HCT116 (cell line): ENCODE results near the gene IGF2R. TPM values are rescaled to one million over a fixed set of nuclear protein-coding genes. Genes with fewer than 3 reads are reported as not detected.

Experiments used
- ATAC-seq: fragments of 200-7000 bp; cut with Tn5 transposase; 2 replicates; pipeline ENCODE4 v1.9.1; 2020; ENCODE audit warnings: mild to moderate bottlenecking, moderate library complexity
- BruUV-seq: library from RNA; stranded (reverse); fragments of 400-500 nt; replicated peaks from 2 replicates; lab custom pipeline; 2021; lab: Mats Ljungman, UMichigan
- CTCF ChIA-PET: fragments of 300-600 bp; sonication (Branson Sonifier 250); formaldehyde crosslinking; loops from one replicate; lab custom pipeline; 2021; ENCODE audit warnings: antibody characterized with exemption; lab: Charles Lee
- POLR2A ChIA-PET: fragments of 300-600, 350-600 bp; sonication (Branson Sonifier 250); formaldehyde crosslinking; loops from one replicate; lab custom pipeline; 2021; ENCODE audit warnings: antibody characterized with exemption; lab: Charles Lee
- RAD21 ChIA-PET, 2 experiments: fragments of 300-600 bp; sonication (Branson Sonifier 250); formaldehyde crosslinking; loops; one replicate each; lab custom pipeline; 2023; ENCODE audit warnings: low total read pairs in 2 of 2; ENCODE audit not compliant: uncharacterized antibody in 2 of 2, unreplicated experiment in 2 of 2, low non-redundant PET in 1 of 2; lab: Charles Lee
- DNase-seq: peaks from one replicate; pipeline ENCODE4 v3.0.0-alpha.2; 2010; ENCODE audit warnings: low read depth, low spot score
- H2AFZ ChIP-seq: fragments of 200-600 bp; shearing (Covaris generic), sonication (generic); 2 replicates; pipeline ENCODE4 v1.6.1; 2017; ENCODE audit warnings: low read depth, mixed run types, mixed read lengths, antibody characterized with exemption, low read length; ENCODE audit not compliant: poor library complexity, severe bottlenecking
- H3K27ac ChIP-seq: 2 replicates; pipeline ENCODE4 v1.5.1; 2012; ENCODE audit warnings: low read depth, low read length
- H3K27me3 ChIP-seq: fragments of 200-600 bp; sonication (generic); 2 replicates; pipeline ENCODE4 v1.6.1; 2016; ENCODE audit warnings: mixed run types, low read length, mixed read lengths; ENCODE audit not compliant: insufficient read depth
- H3K36me3 ChIP-seq, 2 experiments: fragments of 200-500 bp in 1 of 2; fragments of 200-600 bp in 1 of 2; sonication (Bioruptor generic) in 1 of 2; sonication (generic) in 1 of 2; 2 replicates each; pipeline versions ENCODE4 v1.5.1 to v1.6.1; 2014 to 2016; ENCODE audit warnings: low read length in 2 of 2, inconsistent platforms in 1 of 2, mixed read lengths in 1 of 2, mixed run types in 1 of 2; ENCODE audit not compliant: insufficient read depth in 2 of 2, control insufficient read depth in 1 of 2
- H3K4me1 ChIP-seq, 2 experiments: fragments of 200-600 bp in 1 of 2; sonication (generic) in 1 of 2; 2 replicates each; pipeline versions ENCODE4 v1.5.1 to v1.6.1; 2012 to 2017; ENCODE audit warnings: low read length in 2 of 2, inconsistent platforms in 1 of 2, mild to moderate bottlenecking in 1 of 2, mixed read lengths in 1 of 2, mixed run types in 1 of 2, moderate library complexity in 1 of 2; ENCODE audit not compliant: insufficient read depth in 2 of 2, control insufficient read depth in 1 of 2
- H3K4me2 ChIP-seq: fragments of 200-600 bp; sonication (generic); 2 replicates; pipeline ENCODE4 v1.6.1; 2017; ENCODE audit warnings: mixed run types, low read length, mixed read lengths
- H3K4me3 ChIP-seq, 2 experiments: fragments of 200-600 bp in 1 of 2; sonication (generic) in 1 of 2; replicated peaks in 1 of 2; 2 replicates each; pipeline ENCODE4 v1.5.1; 2011 to 2016; ENCODE audit warnings: low read length in 2 of 2, control low read depth in 1 of 2, low read depth in 1 of 2, mild to moderate bottlenecking in 1 of 2, mixed read lengths in 1 of 2, mixed run types in 1 of 2
- H3K79me2 ChIP-seq: fragments of 200-600 bp; sonication (generic); 2 replicates; pipeline ENCODE4 v1.6.1; 2017; ENCODE audit warnings: mild to moderate bottlenecking, mixed run types, low read length, moderate library complexity, mixed read lengths; ENCODE audit not compliant: insufficient read depth
- H3K9ac ChIP-seq: fragments of 200-600 bp; sonication (generic); 2 replicates; pipeline ENCODE4 v1.6.1; 2016; ENCODE audit warnings: low read length, mixed read lengths
- H3K9me2 ChIP-seq: fragments of 200-600 bp; sonication (generic), shearing (Covaris generic); 2 replicates; pipeline ENCODE4 v1.6.1; 2017; ENCODE audit warnings: mixed run types, mild to moderate bottlenecking, moderate library complexity; ENCODE audit not compliant: insufficient read depth
- H3K9me3 ChIP-seq, 2 experiments: fragments of 200-500 bp in 1 of 2; fragments of 200-600 bp in 1 of 2; sonication (Bioruptor generic) in 1 of 2; sonication (generic) in 1 of 2; 2 replicates each; pipeline ENCODE4 v1.6.1; 2014 to 2017; ENCODE audit warnings: low read length in 2 of 2, mixed read lengths in 2 of 2, inconsistent platforms in 1 of 2, low read depth in 1 of 2, mild to moderate bottlenecking in 1 of 2, mixed run types in 1 of 2, moderate library complexity in 1 of 2; ENCODE audit not compliant: control insufficient read depth in 1 of 2, insufficient read depth in 1 of 2
- H4K20me1 ChIP-seq: fragments of 200-600 bp; sonication (generic), shearing (Covaris generic); 2 replicates; pipeline ENCODE4 v1.6.1; 2017; ENCODE audit warnings: mixed run types, mild to moderate bottlenecking, moderate library complexity; ENCODE audit not compliant: insufficient read depth
- ATF3 ChIP-seq: IDR thresholded peaks from 2 replicates; pipeline ENCODE4 v1.6.1; 2012
- CBX3 ChIP-seq: IDR thresholded peaks from 2 replicates; pipeline ENCODE4 v1.6.1; 2012; ENCODE audit warnings: low read depth
- CEBPB ChIP-seq: IDR thresholded peaks from 2 replicates; pipeline ENCODE4 v1.6.1; 2012; ENCODE audit warnings: low read depth
- CTCF ChIP-seq, 3 experiments: fragments of 200-600 bp in 1 of 3; sonication (generic) in 1 of 3; IDR thresholded peaks in 2 of 3; conservative IDR thresholded peaks in 1 of 3; 2 replicates each; pipeline ENCODE4 v1.5.1; 2012 to 2017; ENCODE audit warnings: low read depth in 2 of 3, low read length in 2 of 3, antibody characterized with exemption in 1 of 3, borderline replicate concordance in 1 of 3, control low read depth in 1 of 3, mild to moderate bottlenecking in 1 of 3, mixed read lengths in 1 of 3, mixed run types in 1 of 3, moderate library complexity in 1 of 3; ENCODE audit not compliant: insufficient read depth in 1 of 3
- EGR1 ChIP-seq: IDR thresholded peaks from 2 replicates; pipeline ENCODE4 v1.6.1; 2012; ENCODE audit warnings: low read depth
- ELF1 ChIP-seq: IDR thresholded peaks from 2 replicates; pipeline ENCODE4 v1.6.1; 2012; ENCODE audit warnings: low read depth, borderline replicate concordance
- EZH2 ChIP-seq: fragments of 200-600 bp; sonication (generic); IDR thresholded peaks from 2 replicates; pipeline ENCODE4 v1.6.1; 2017; ENCODE audit warnings: antibody characterized with exemption, mixed run types
- FOSL1 ChIP-seq: IDR thresholded peaks from 2 replicates; pipeline ENCODE4 v1.6.1; 2012; ENCODE audit warnings: low read depth
- JUND ChIP-seq: IDR thresholded peaks from 2 replicates; pipeline ENCODE4 v1.6.1; 2012
- MAX ChIP-seq: IDR thresholded peaks from 2 replicates; pipeline ENCODE4 v1.6.1; 2012
- POLR2A ChIP-seq: IDR thresholded peaks from 2 replicates; pipeline ENCODE4 v1.7.0; 2011; ENCODE audit warnings: borderline replicate concordance; ENCODE audit not compliant: insufficient read depth, insufficient read length; ENCODE audit errors: extremely low read depth
- POLR2AphosphoS5 ChIP-seq: IDR thresholded peaks from 2 replicates; pipeline ENCODE4 v1.6.1; 2011; ENCODE audit warnings: mild to moderate bottlenecking, low read depth, low read length, moderate library complexity
- RAD21 ChIP-seq: IDR thresholded peaks from 2 replicates; pipeline ENCODE4 v1.6.1; 2012; ENCODE audit warnings: low read depth, mild to moderate bottlenecking
- SIN3A ChIP-seq: IDR thresholded peaks from 2 replicates; pipeline ENCODE4 v1.6.1; 2012; ENCODE audit warnings: low read depth
- SP1 ChIP-seq: IDR thresholded peaks from 2 replicates; pipeline ENCODE4 v1.6.1; 2012; ENCODE audit warnings: low read depth
- SRF ChIP-seq: IDR thresholded peaks from 2 replicates; pipeline ENCODE4 v1.6.1; 2012; ENCODE audit warnings: low read depth
- YY1 ChIP-seq: IDR thresholded peaks from 2 replicates; pipeline ENCODE4 v1.6.1; 2011; ENCODE audit warnings: low read length, low read depth, moderate library complexity, mild to moderate bottlenecking; ENCODE audit not compliant: insufficient replicate concordance; ENCODE audit errors: extremely low read depth
- ZBTB33 ChIP-seq: IDR thresholded peaks from 2 replicates; pipeline ENCODE4 v1.6.1; 2011; ENCODE audit warnings: mild to moderate bottlenecking, low read length, moderate library complexity; ENCODE audit not compliant: insufficient replicate concordance; ENCODE audit errors: extremely low read depth
- ZFX ChIP-seq: fragments of 450-650 bp; IDR thresholded peaks from 2 replicates; pipeline ENCODE4 v1.6.1; 2017
- intact Hi-C: fragments of 100-400 bp; cut with micrococcal nuclease; formaldehyde crosslinking; loops from 2 replicates; pipeline ENCODE4 v1.10.0; 2022
- total RNA-seq: library from RNA; stranded (reverse); gene quantifications from one replicate; pipeline ENCODE4 v1.2.1, GENCODE V29; 2021; ENCODE audit not compliant: unreplicated experiment

IGF2R gene
- total RNA-seq, 1 experiment from 2014 or later: 37.0 TPM

- no peak for DNase-seq
- H3K9me3 ChIP-seq: no peaks in the 10 kb centered on the region
- H3K9me2 ChIP-seq: no peaks in the 10 kb centered on the region
- H3K9ac ChIP-seq: no peak overlapping the region
- no peaks in the 10 kb centered on the region for H3K79me2 ChIP-seq
- no peak overlapping the region for H3K4me2 ChIP-seq
- H3K36me3 ChIP-seq: peaks cover 10 to 17% of the 10 kb centered on the region in 2 experiments; a peak in 3 of 4 replicates
- ChIA-PET RAD21 (no interaction called here), POLR2A (no interaction called here), CTCF (no interaction called here)
- H4K20me1 ChIP-seq: no peaks in the 10 kb centered on the region
- no peak overlapping the region for H3K27ac ChIP-seq
- H3K27me3 ChIP-seq: no peaks in the 10 kb centered on the region
- no peak overlapping the region for H3K4me3 ChIP-seq
- intact Hi-C loops: no loop called here
- H2AFZ ChIP-seq: no peak overlapping the region
- no peaks in the 10 kb centered on the region for H3K4me1 ChIP-seq
- BruUV-seq: no TSS peak
- no peak for TF ChIP-seq EZH2
- no peak for TF ChIP-seq POLR2A
- TF ChIP-seq CEBPB: no peak
- no peak for TF ChIP-seq SP1
- TF ChIP-seq MAX: no peak
- TF ChIP-seq FOSL1: no peak
- TF ChIP-seq CBX3: no peak
- no peak for TF ChIP-seq ZBTB33
- TF ChIP-seq EGR1: no peak
- no peak for TF ChIP-seq ATF3
- TF ChIP-seq SRF: no peak
- TF ChIP-seq SIN3A: no peak
- no peak for TF ChIP-seq POLR2AphosphoS5
- TF ChIP-seq RAD21: no peak
- no peak for TF ChIP-seq CTCF (IDR thresholded peaks at IDR 0.05 in 2 of 3, conservative IDR thresholded peaks at IDR 0.05 in 1 of 3; ENCODE audit: borderline replicate concordance in 1 of 3, insufficient read depth in 1 of 3, low read depth in 2 of 3, low read length in 2 of 3)
- no peak for TF ChIP-seq ZFX
- TF ChIP-seq JUND: no peak
- TF ChIP-seq ELF1: no peak
- TF ChIP-seq YY1: no peak
- no peak for ATAC-seq
Measured at GRCh38 chr6:160085713-160086505, 117.0 kb downstream of the IGF2R start.
